SK-N-SH treated with all-trans-retinoic acid at 6 μM for 48 hours (cell line): ENCODE measurements around the gene PLCL2.

Experiments
- ATAC-seq: fragments of 200-7000 bp; cut with Tn5 transposase; 3 replicates; pipeline ENCODE4 v1.9.1; 2020; ENCODE audit warnings: mild to moderate bottlenecking, moderate library complexity
- ARNTL ChIP-seq: fragments of 450-650 bp; formaldehyde crosslinking; IDR thresholded peaks from 2 replicates; pipeline ENCODE4 v1.5.0; 2020; ENCODE audit warnings: low read depth, mild to moderate bottlenecking, moderate library complexity, borderline replicate concordance
- BACH2 ChIP-seq: fragments of 250-450 bp; sonication (Bioruptor Pico); IDR thresholded peaks from 2 replicates; pipeline ENCODE4 v1.9.0; 2021; ENCODE audit warnings: mild to moderate bottlenecking, borderline replicate concordance
- CREB5 ChIP-seq: fragments of 250-450 bp; sonication (Bioruptor Pico); IDR thresholded peaks from 2 replicates; pipeline ENCODE4 v1.5.1; 2020; ENCODE audit warnings: low read depth, mild to moderate bottlenecking, moderate library complexity
- CSDC2 ChIP-seq: fragments of 250-450 bp; sonication (Bioruptor Pico); IDR thresholded peaks from 2 replicates; pipeline ENCODE4 v1.5.0; 2020; ENCODE audit warnings: mild to moderate bottlenecking, moderate library complexity
- ESRRG ChIP-seq: fragments of 250-450 bp; sonication (Bioruptor Pico); IDR thresholded peaks from 2 replicates; pipeline ENCODE4 v1.6.1; 2021; ENCODE audit warnings: mild to moderate bottlenecking
- GLIS3 ChIP-seq: fragments of 250-450 bp; sonication (Bioruptor Pico); IDR thresholded peaks from 2 replicates; pipeline ENCODE4 v1.5.0; 2020; ENCODE audit warnings: mild to moderate bottlenecking, moderate library complexity
- OSR1 ChIP-seq: fragments of 250-450 bp; sonication (Bioruptor Pico); IDR thresholded peaks from 2 replicates; pipeline ENCODE4 v1.8.0; 2022; ENCODE audit warnings: moderate library complexity, mild to moderate bottlenecking, inconsistent platforms
- POU6F1 ChIP-seq: fragments of 250-450 bp; sonication (Bioruptor Pico); IDR thresholded peaks from 2 replicates; pipeline ENCODE4 v1.8.0; 2021; ENCODE audit warnings: low read depth, mild to moderate bottlenecking, moderate library complexity, borderline replicate concordance
- PPARA ChIP-seq: fragments of 250-450 bp; sonication (Bioruptor Pico); IDR thresholded peaks from 2 replicates; pipeline ENCODE4 v1.5.0; 2020; ENCODE audit warnings: mild to moderate bottlenecking, borderline replicate concordance
- RARB ChIP-seq: fragments of 250-450 bp; sonication (Bioruptor Pico); IDR thresholded peaks from 2 replicates; pipeline ENCODE4 v1.8.0; 2021; ENCODE audit warnings: mild to moderate bottlenecking, moderate library complexity
- SNAI2 ChIP-seq: fragments of 250-450 bp; sonication (Bioruptor Pico); IDR thresholded peaks from 2 replicates; pipeline ENCODE4 v1.5.0; 2020; ENCODE audit warnings: mild to moderate bottlenecking, moderate library complexity
- TCF4 ChIP-seq: fragments of 250-450 bp; sonication (Bioruptor Pico); IDR thresholded peaks from 2 replicates; pipeline ENCODE4 v1.8.0; 2021; ENCODE audit warnings: mild to moderate bottlenecking, moderate library complexity, borderline replicate concordance
- ZC3H10 ChIP-seq: fragments of 250-450 bp; sonication (Bioruptor Pico); IDR thresholded peaks from 2 replicates; pipeline ENCODE4 v1.5.1; 2021; ENCODE audit warnings: mild to moderate bottlenecking, moderate library complexity
- ZFP3 ChIP-seq: fragments of 250-450 bp; sonication (Bioruptor Pico); IDR thresholded peaks from 2 replicates; pipeline ENCODE4 v1.5.0; 2020; ENCODE audit warnings: mild to moderate bottlenecking, moderate library complexity
- ZFP30 ChIP-seq: fragments of 450-650 bp; formaldehyde crosslinking; IDR thresholded peaks from 2 replicates; pipeline ENCODE4 v1.5.0; 2022; ENCODE audit warnings: mild to moderate bottlenecking, moderate library complexity
- ZNF565 ChIP-seq: fragments of 450-650 bp; formaldehyde crosslinking; conservative IDR thresholded peaks from 2 replicates; pipeline ENCODE4 v1.5.0; 2020; ENCODE audit warnings: low read depth, mild to moderate bottlenecking, moderate library complexity
- ZNF70 ChIP-seq: fragments of 450-650 bp; formaldehyde crosslinking; IDR thresholded peaks from 2 replicates; pipeline ENCODE4 v1.5.0; 2020; ENCODE audit warnings: mild to moderate bottlenecking, moderate library complexity
- ZNF8 ChIP-seq: fragments of 450-650 bp; formaldehyde crosslinking; IDR thresholded peaks from 2 replicates; pipeline ENCODE4 v1.5.0; 2020; ENCODE audit warnings: mild to moderate bottlenecking, moderate library complexity
- TF ChIP-seq, protein P1 (sequence below): fragments of 250-450 bp; sonication (Bioruptor Pico); IDR thresholded peaks from 2 replicates; pipeline ENCODE4 v1.8.0; 2020; ENCODE audit warnings: mild to moderate bottlenecking, moderate library complexity, borderline replicate concordance
- TF ChIP-seq, protein P2 (sequence below): fragments of 250-450 bp; sonication (Bioruptor Pico); IDR thresholded peaks from 2 replicates; pipeline ENCODE4 v1.5.0; 2020; ENCODE audit warnings: mild to moderate bottlenecking, moderate library complexity
- TF ChIP-seq, protein P3 (sequence below): fragments of 250-450 bp; sonication (Bioruptor Pico); IDR thresholded peaks from 2 replicates; pipeline ENCODE4 v1.5.1; 2021; ENCODE audit warnings: mild to moderate bottlenecking, moderate library complexity

The PLCL2 gene

GRCh38 chr3:16887130-16887529 lies 2.4 kb downstream of the PLCL2 start:
- no peak for TF ChIP-seq ZFP3
- TF ChIP-seq ESRRG = no peak
- no peak for TF ChIP-seq BACH2
- TF ChIP-seq RARB (CRISPR knock-in tag) = no peak
- no peak for TF ChIP-seq GLIS3 (CRISPR knock-in tag)
- TF ChIP-seq ZFP30 = no peak
- TF ChIP-seq CREB5 (CRISPR knock-in tag) = no peak
- no peak for TF ChIP-seq CSDC2
- no peak for TF ChIP-seq ZC3H10
- TF ChIP-seq, all 23 proteins: peak for 0
- ATAC-seq = no peak

GRCh38 chr3:16888356-16888755 lies 3.6 kb downstream of the PLCL2 start:
- ATAC-seq = no peak
- TF ChIP-seq OSR1 (CRISPR knock-in tag) (no peak), GLIS3 (CRISPR knock-in tag) (no peak), ZNF565 (CRISPR knock-in tag) (no peak), ZFP3 (no peak), BACH2 (no peak), CSDC2 (no peak), SNAI2 (CRISPR knock-in tag) (no peak), ARNTL (CRISPR knock-in tag) (no peak), ZFP30 (no peak), ZNF8 (CRISPR knock-in tag) (no peak), ESRRG (no peak), ZNF70 (no peak), CREB5 (CRISPR knock-in tag) (no peak), ZC3H10 (no peak)
- TF ChIP-seq, protein P1, sequence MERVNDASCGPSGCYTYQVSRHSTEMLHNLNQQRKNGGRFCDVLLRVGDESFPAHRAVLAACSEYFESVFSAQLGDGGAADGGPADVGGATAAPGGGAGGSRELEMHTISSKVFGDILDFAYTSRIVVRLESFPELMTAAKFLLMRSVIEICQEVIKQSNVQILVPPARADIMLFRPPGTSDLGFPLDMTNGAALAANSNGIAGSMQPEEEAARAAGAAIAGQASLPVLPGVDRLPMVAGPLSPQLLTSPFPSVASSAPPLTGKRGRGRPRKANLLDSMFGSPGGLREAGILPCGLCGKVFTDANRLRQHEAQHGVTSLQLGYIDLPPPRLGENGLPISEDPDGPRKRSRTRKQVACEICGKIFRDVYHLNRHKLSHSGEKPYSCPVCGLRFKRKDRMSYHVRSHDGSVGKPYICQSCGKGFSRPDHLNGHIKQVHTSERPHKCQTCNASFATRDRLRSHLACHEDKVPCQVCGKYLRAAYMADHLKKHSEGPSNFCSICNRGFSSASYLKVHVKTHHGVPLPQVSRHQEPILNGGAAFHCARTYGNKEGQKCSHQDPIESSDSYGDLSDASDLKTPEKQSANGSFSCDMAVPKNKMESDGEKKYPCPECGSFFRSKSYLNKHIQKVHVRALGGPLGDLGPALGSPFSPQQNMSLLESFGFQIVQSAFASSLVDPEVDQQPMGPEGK (CRISPR knock-in tag) = no peak
- TF ChIP-seq, protein P2, sequence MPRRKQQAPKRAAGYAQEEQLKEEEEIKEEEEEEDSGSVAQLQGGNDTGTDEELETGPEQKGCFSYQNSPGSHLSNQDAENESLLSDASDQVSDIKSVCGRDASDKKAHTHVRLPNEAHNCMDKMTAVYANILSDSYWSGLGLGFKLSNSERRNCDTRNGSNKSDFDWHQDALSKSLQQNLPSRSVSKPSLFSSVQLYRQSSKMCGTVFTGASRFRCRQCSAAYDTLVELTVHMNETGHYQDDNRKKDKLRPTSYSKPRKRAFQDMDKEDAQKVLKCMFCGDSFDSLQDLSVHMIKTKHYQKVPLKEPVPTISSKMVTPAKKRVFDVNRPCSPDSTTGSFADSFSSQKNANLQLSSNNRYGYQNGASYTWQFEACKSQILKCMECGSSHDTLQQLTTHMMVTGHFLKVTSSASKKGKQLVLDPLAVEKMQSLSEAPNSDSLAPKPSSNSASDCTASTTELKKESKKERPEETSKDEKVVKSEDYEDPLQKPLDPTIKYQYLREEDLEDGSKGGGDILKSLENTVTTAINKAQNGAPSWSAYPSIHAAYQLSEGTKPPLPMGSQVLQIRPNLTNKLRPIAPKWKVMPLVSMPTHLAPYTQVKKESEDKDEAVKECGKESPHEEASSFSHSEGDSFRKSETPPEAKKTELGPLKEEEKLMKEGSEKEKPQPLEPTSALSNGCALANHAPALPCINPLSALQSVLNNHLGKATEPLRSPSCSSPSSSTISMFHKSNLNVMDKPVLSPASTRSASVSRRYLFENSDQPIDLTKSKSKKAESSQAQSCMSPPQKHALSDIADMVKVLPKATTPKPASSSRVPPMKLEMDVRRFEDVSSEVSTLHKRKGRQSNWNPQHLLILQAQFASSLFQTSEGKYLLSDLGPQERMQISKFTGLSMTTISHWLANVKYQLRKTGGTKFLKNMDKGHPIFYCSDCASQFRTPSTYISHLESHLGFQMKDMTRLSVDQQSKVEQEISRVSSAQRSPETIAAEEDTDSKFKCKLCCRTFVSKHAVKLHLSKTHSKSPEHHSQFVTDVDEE (CRISPR knock-in tag) = no peak
- TF ChIP-seq, protein P3, sequence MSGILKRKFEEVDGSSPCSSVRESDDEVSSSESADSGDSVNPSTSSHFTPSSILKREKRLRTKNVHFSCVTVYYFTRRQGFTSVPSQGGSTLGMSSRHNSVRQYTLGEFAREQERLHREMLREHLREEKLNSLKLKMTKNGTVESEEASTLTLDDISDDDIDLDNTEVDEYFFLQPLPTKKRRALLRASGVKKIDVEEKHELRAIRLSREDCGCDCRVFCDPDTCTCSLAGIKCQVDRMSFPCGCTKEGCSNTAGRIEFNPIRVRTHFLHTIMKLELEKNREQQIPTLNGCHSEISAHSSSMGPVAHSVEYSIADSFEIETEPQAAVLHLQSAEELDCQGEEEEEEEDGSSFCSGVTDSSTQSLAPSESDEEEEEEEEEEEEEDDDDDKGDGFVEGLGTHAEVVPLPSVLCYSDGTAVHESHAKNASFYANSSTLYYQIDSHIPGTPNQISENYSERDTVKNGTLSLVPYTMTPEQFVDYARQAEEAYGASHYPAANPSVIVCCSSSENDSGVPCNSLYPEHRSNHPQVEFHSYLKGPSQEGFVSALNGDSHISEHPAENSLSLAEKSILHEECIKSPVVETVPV (CRISPR knock-in tag) = no peak

GRCh38 chr3:16888785-16889607 lies 4.2 kb downstream of the PLCL2 start:
- ATAC-seq = no peak
- no peak for TF ChIP-seq PPARA (CRISPR knock-in tag)
- no peak for TF ChIP-seq BACH2
- TF ChIP-seq POU6F1 (CRISPR knock-in tag) = no peak
- TF ChIP-seq CSDC2 = no peak
- no peak for TF ChIP-seq ARNTL (CRISPR knock-in tag)
- TF ChIP-seq ZFP30 = no peak
- TF ChIP-seq SNAI2 (CRISPR knock-in tag) = no peak
- no peak for TF ChIP-seq CREB5 (CRISPR knock-in tag)
- TF ChIP-seq ZC3H10 = no peak
- TF ChIP-seq, protein P3 (CRISPR knock-in tag) = no peak
- TF ChIP-seq GLIS3 (CRISPR knock-in tag) = no peak
- no peak for TF ChIP-seq ZNF8 (CRISPR knock-in tag)
- no peak for TF ChIP-seq TCF4 (CRISPR knock-in tag)
- TF ChIP-seq ZFP3 = no peak
